RCC 7860 (cell line): ENCODE data around the gene FAM53B.

Experiments used
- DNase-seq: peaks from one replicate; pipeline ENCODE4 v3.0.0-alpha.2; 2015; ENCODE audit warnings: low spot score
- FAIRE-seq: peaks from 2 replicates; lab custom pipeline; 2012; peaks lifted over from hg19 to GRCh38; lab: Jason Lieb, UNC

The FAM53B gene

DNA sequence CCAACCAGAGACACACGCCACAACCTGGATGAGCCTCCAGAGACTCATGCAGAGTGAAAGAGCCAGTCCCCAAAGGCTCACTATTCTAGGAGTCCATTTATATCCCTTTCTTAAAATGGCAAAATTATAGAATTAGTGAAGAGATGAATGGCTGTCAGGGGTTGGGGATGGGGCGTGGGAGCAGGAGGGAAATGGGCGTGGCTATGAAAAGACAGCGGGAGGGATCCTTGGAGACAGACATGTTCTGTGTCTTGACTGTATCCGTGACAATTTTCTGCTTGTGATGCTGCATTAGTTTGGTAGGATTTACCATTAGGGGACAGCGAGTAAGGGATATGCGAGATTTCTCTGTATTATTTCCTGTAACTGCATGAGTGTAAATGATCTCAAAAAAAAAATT lies 33.0 kb downstream of the FAM53B start:
- no peak for FAIRE-seq
- DNase-seq: no peak

- FAIRE-seq (no peak), DNase-seq (no peak)
Measured at GRCh38 chr10:124710266-124710881, 33.8 kb downstream of the FAM53B start.

DNA sequence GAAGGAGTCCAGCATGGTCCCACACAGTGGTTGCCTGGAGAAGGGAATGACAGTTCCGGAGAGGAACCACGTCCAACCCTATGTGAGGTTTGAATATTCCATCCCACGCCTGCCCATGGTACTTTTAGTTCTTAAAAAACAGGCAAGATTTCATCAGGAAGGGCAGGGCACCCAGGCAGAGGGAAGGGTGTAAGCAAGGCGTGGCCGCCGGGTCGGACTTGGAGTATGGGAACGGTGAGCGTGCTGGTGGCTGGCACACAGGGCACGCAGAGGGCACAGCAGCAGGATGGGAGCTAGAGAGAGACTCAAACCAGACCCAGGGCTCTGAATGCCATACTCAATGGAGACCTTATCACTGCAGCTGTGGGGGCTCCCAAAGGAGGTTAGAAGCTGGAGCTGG lies 34.3 kb downstream of the FAM53B start:
- DNase-seq: no peak
- no peak for FAIRE-seq

- FAIRE-seq: no peak
- no peak for DNase-seq
Measured at GRCh38 chr10:124708922-124709520, 35.2 kb downstream of the FAM53B start.

GRCh38 chr10:124708246-124708779 lies 35.9 kb downstream of the FAM53B start:
- no peak for FAIRE-seq
- DNase-seq: no peak

- FAIRE-seq (no peak), DNase-seq (no peak)
Measured at GRCh38 chr10:124707551-124707950, 36.6 kb downstream of the FAM53B start.

DNA sequence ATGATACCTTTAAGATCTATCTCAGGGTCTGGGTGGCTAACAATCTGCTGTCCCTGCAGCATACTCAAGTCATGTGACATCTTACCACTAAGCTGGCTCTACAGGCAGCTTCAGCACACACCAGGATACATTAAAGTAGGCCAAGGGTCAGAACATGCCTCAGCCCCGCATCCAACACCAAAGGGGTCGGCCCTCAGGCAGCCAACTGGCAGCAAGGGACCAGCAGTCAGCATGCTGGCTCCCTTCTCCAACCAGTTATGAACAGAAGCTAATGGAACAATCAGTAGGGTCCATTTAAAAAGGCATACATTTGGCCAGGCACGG lies 37.1 kb downstream of the FAM53B start:
- DNase-seq (no peak), FAIRE-seq (no peak)

DNA sequence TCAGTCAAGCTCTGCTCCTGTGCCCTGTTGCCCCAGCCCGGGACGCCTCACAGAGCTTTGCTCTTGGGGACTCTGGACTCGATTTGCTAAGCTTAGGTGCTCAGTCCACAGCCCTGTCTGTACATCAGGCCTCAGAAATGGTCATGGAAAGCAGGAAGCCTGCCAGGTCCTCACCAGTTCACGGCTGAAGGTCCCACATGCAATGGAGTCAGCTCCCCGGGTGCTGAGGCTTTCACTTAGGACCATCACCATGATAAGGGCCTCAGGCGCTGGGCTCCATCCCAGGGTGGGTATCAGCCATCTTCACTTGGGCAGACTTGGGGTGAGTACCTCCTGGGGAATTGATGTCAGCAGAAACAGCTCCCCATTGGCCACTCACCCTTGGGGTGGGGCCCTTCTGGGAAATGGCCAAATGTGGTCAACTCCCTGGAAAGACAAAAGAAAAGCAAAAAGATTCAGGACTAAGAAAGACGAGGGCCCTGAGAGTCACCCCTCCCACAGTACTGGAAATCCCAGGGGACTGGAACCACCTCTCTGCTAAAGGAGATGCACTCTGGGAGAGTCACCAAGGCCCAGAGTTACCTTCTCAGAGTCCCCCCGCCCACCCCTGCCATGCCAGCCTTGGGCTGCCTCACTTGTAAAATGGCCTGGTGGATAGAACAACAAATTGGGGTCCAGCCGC lies 37.6 kb downstream of the FAM53B start:
- FAIRE-seq (no peak), DNase-seq (no peak)

DNA sequence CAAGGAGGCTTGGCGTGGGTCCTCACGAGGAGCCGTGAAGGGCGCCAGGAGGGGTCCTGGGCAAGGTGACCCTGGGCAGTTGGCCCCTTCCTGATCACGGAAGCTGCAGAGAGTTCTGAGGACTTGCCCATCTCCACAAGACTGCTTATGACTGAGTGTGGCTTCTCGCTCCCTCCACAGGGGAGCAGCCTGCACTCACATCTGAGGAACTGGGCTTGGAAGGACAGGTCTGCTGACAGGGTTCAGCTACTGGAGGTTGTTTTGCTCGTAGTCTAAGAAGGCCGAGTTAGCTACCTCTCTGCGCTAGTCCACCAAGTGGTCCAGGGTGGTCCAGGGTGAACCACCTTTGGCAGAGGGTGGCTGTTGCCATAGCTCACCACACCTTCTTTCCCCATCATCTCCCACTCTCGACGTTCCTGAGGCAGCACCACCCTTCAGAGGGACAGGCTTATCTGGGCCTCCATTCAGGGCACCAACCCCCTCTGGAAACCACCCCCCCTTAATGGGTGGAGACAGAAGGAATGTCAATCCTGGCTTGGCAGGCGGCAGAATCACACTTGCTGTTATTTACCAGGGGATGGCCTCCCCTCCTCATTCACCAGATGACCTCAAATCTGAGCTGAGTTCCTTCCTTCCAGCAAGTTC lies 38.2 kb downstream of the FAM53B start:
- FAIRE-seq (no peak), DNase-seq (no peak)

- DNase-seq (no peak), FAIRE-seq (no peak)
Measured at GRCh38 chr10:124705381-124705740, 38.8 kb downstream of the FAM53B start.

DNA sequence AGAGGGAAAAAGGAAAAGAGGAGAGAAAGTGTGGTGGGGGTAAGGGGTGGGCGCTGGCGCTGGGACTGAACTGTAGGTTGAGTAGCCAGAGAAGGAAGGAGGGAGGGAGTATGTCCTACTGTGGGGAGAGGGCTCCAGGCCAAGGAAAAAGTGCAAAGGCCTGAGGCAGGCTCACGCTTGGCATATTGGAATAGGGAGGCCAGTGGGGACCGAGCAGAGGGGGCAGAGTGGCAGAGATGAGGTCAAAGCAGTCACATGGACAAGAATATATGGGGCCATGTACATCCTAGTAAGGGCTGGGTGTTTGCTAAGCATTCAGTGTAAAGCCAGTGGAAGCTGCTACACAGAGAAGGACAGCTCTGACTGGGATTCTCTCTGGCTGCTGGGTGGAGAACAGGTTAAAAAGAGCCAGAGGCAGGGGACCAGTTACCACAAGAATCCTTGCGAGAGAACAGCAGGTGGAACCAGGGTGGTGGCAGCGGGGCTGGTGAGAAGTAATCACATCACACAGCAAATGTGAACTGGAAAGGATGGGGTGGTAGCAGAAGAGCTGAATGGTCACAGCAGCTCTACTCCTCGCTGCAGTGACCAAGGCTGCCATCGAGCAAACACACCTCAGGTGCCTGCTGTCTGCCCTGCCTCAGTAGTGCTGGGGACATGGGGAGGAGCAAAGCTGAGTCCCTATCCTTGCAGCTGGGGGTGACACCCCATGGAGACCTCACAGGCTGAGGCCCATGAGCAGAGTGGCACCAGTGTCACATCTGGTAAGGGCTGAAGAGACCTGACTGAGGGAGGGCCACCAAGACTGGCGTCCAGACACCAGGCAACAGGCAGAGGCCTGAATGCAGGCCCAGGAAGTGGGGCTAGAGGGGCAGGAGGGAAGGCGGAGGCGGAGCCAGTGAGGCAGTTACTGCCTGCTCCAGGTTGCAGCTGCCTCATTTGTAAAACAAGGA lies 39.5 kb downstream of the FAM53B start:
- no peak for DNase-seq
- FAIRE-seq: no peak

- FAIRE-seq: no peak
- no peak for DNase-seq
Measured at GRCh38 chr10:124703778-124704427, 40.3 kb downstream of the FAM53B start.

GRCh38 chr10:124703372-124703771 lies 40.8 kb downstream of the FAM53B start:
- no peak for FAIRE-seq

DNA sequence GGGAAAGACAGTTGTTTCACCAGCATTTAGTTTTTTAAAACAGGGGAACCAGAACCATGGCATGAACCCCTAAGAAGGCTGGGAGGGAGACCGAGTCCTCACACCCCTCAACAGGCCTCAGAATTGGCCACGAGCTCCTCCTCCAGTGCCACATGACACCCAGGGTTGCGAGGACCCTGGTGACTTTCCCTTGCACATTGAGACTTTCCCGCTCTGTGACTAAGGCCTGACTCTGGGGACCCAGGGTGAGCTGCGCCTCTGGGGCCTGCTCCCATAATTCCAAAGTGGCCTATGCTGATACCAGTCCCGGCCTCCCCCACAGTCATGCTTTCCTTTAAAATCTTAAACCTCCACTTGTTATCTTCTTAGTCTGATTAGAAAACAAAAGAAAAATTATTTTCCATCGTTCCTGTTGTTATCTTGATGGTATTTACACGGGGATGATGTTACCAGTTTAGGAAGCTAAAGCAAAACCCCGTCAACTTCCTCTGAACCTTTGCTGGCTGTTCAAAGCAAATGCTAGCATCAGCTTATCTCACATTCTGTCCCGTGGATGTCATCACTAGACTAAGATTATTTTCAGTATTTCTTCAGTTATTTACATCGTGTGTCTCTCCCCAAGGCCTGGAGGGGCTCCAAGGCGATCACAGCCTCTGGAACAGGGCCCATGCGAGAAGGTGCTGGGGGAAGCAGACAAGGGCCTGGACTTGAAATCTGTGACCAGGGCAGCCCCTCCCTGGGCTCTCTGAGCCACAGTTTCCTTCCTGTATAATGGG lies 42.1 kb downstream of the FAM53B start:
- FAIRE-seq (no peak), DNase-seq (no peak)

More at GRCh38 chr10:124703372-124703771, 40.8 kb downstream of the FAM53B start:
- no peak for DNase-seq

- FAIRE-seq: no peak
- DNase-seq: no peak
Measured at GRCh38 chr10:124701435-124701834, 42.7 kb downstream of the FAM53B start.

DNA sequence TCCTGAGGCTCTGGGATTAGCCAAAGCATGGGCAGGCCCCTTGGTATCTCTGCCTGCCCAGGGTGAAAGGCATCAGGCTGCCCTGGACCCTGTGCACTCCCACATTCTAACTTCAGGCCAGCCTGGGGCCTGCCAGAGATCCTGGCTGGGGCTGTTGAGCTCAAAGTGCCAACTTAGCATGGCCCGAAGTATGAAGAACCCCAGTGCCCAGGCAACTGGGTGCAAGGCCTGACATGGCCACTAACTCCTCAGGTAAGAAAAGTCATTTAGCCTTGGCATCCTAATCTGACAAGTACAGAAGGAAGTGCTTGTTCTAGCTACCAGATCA lies 43.2 kb downstream of the FAM53B start:
- DNase-seq: no peak
- FAIRE-seq: no peak

DNA sequence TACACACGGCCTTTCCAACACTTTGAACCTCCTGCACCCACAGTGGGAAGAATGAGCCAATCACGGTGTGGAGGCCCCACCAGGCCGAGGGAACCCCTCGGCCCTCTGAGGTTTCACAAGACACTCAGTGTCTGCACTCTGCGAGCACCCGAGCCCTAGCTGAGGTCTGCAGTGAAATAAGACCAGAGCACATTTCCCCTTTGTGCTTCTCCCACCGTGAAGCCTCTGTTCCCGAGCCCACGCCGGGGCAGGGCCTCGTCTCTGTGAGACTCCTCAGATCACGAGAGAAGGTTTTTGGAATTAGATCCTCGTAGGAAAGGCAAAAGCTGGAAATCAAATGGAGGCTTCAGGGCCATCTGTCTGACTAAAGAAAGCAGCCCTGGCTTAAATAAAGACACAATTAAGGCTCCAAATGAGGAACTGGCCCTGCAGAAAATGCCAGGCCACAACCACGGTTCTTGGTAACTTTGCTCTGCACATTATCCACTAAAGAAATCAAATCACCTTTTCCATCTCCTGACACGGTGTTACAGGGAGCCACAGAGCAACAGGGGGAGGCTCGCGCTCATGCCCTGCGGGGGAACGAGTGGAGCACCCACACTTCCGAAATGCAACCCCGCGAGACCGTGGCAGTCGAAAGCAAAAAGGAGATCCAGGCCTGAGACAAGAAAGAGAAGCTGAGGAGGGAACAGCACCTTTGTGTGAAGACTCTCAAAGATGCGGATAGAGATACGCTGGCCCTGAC lies 43.7 kb downstream of the FAM53B start:
- no peak for FAIRE-seq
- DNase-seq: no peak

- FAIRE-seq: no peak
- no peak for DNase-seq
Measured at GRCh38 chr10:124699471-124700292, 44.5 kb downstream of the FAM53B start.
